H54 (cell line): ENCODE measurements around the gene ACSS1.

ENCODE experiments used
- DNase-seq: peaks from one replicate; pipeline ENCODE4 v3.0.0; 2011; ENCODE audit warnings: low spot score, mixed read lengths; ENCODE audit not compliant: insufficient read length
- FAIRE-seq: peaks from 3 replicates; lab custom pipeline; 2011; peaks lifted over from hg19 to GRCh38; lab: Jason Lieb, UNC
- POLR2A ChIP-seq: IDR thresholded peaks from 2 replicates; pipeline ENCODE4 v1.6.1; 2011; ENCODE audit warnings: low read depth, mild to moderate bottlenecking, low read length

The ACSS1 gene

GRCh38 chr20:24964506-24964840 lies 93.5 kb downstream of the ACSS1 start:
- DNase-seq (no peak), FAIRE-seq (no peak)
- no peak for TF ChIP-seq POLR2A

- TF ChIP-seq POLR2A = no peak
- no peak for FAIRE-seq
- DNase-seq = no peak
Observed at GRCh38 chr20:24963672-24964505, 94.0 kb downstream of the ACSS1 start.

- FAIRE-seq (no peak), DNase-seq (no peak)
- TF ChIP-seq POLR2A = no peak
Observed at GRCh38 chr20:24962510-24962909, 95.4 kb downstream of the ACSS1 start.

- TF ChIP-seq POLR2A = no peak
- no peak for FAIRE-seq
Observed at GRCh38 chr20:24962182-24962492, 95.8 kb downstream of the ACSS1 start.

GRCh38 chr20:24961384-24962181 lies 96.4 kb downstream of the ACSS1 start:
- TF ChIP-seq POLR2A = no peak
- FAIRE-seq (no peak), DNase-seq (no peak)

More at GRCh38 chr20:24962182-24962492, 95.8 kb downstream of the ACSS1 start:
- DNase-seq = no peak

- FAIRE-seq (no peak), DNase-seq (no peak)
- TF ChIP-seq POLR2A = no peak
Observed at GRCh38 chr20:24960861-24961260, 97.1 kb downstream of the ACSS1 start.

GRCh38 chr20:24960302-24960801 lies 97.6 kb downstream of the ACSS1 start:
- no peak for TF ChIP-seq POLR2A
- DNase-seq (no peak), FAIRE-seq (no peak)

- DNase-seq (no peak), FAIRE-seq (no peak)
- no peak for TF ChIP-seq POLR2A
Observed at GRCh38 chr20:24959591-24960301, 98.2 kb downstream of the ACSS1 start.

GRCh38 chr20:24958506-24959385 lies 99.2 kb downstream of the ACSS1 start:
- no peak for TF ChIP-seq POLR2A
- no peak for DNase-seq
- FAIRE-seq = no peak

- DNase-seq = no peak
- no peak for TF ChIP-seq POLR2A
- FAIRE-seq = no peak
Observed at GRCh38 chr20:24957326-24958016, 100.5 kb downstream of the ACSS1 start.
